Measurements from ENCODE around the gene DUSP28.

Gene DUSP28

DNA sequence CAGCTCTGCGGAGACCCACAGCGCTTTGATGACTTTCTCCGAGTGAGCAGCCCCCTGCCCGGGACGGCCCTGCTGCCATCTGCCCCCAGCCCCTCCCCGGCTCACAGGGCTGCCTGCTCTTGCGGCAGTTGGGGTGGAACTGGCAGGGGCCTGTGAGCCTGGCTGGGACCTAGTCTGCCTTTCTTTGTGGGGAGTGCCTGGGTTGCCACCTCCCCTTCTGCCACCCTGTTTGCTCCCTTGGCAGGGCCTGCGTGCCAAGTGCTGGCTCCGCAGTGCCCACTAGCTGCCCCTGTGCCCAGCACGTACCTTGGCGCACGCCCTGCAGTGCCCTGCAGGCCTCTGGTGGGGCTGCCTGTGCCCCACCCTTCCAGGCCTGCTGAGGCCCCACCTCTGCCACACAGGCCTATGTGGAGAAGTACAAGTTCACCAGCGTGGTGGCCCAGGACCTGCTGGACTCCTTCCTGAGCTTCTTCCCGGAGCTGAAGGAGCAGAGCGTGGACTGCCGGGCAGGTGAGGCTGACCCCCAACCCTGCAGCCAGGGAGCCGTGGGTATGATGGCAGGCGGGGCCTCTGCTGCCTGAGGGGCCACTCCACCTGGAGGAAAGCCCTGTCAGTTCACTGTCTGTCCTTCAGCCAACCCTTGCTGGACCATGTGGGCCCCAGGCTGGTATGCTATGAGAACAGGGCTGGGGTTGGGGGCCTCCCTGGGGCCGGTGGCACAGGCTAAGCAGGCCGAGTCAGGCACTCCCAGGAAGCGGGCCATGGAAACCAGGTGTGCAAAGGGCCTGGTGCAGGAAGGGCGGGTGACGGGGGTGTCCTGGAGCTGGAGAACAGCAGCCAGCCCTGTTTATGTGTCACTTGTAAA lies 15.2 kb downstream of the DUSP28 start:
- H2BK15ac ChIP-seq (replicated peaks; ENCODE audit: low read depth) = no peak overlapping the region
- no peaks in the 10 kb centered on the region for H3K36me3 ChIP-seq (ENCODE audit: control insufficient read depth, insufficient read depth, low read length)
- no peak overlapping the region for H2BK5ac ChIP-seq (ENCODE audit: low read length)
- no peak overlapping the region for H4K5ac ChIP-seq (ENCODE audit: low read length)
- no peak overlapping the region for H3K4me2 ChIP-seq (ENCODE audit: low read length)
- H3K9ac ChIP-seq (ENCODE audit: low read length) = no peak overlapping the region
- no peak overlapping the region for H3K4me3 ChIP-seq (ENCODE audit: low read length)
- no peak overlapping the region for H3K18ac ChIP-seq (ENCODE audit: low read length)
- H3K79me1 ChIP-seq (ENCODE audit: low read length) = no peaks in the 10 kb centered on the region
- no CpG with 5 or more reads among the region's 23 CpGs for WGBS (ENCODE audit: extremely low coverage, insufficient coverage, low lambda C conversion rate)
- H3K27ac ChIP-seq (ENCODE audit: low read depth, low read length) = no peak overlapping the region
- H4K8ac ChIP-seq (ENCODE audit: low read depth, low read length) = no peak overlapping the region
- DNase-seq = no peak
- H2BK120ac ChIP-seq (ENCODE audit: low read depth, low read length) = no peak overlapping the region
- no peak overlapping the region for H3K4ac ChIP-seq (ENCODE audit: low read depth, low read length)
- no peaks in the 10 kb centered on the region for H3K79me2 ChIP-seq (ENCODE audit: control insufficient read depth, insufficient read depth, low read length)
- no peaks in the 10 kb centered on the region for H3K27me3 ChIP-seq (ENCODE audit: insufficient read depth, low read length, poor library complexity)
- no peak overlapping the region for H3K56ac ChIP-seq (ENCODE audit: low read length)
- no peak overlapping the region for H3K23ac ChIP-seq (ENCODE audit: low read length)
- H2AK5ac ChIP-seq (ENCODE audit: low read length) = no peak overlapping the region
- no peaks in the 10 kb centered on the region for H3K4me1 ChIP-seq (ENCODE audit: control insufficient read depth, low read depth, low read length)

DNA sequence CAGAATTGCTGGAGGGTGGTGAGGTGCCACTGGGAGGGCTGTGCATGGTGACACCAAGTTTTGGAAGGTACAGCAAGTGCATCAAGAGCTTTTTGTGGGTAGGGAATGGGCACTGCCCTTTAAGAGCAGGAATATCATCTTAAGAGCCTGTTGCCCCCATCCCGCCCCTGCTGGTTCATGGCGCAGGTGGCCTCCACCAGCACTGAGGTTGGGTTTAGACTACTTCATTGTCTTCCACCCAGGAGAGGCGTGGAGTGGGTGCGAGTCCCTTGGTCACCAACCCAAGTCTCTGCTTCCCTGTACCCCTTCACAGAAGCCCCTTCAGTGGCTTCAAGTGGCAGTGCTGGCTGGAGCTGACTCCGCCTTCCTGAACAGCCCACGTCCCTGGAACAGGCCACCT lies 15.9 kb downstream of the DUSP28 start:
- Histone ChIP-seq H3K36me3 (ENCODE audit: control insufficient read depth, insufficient read depth, low read length) (no peaks in the 10 kb centered on the region), H2AK5ac (ENCODE audit: low read length) (no peak overlapping the region), H3K23ac (ENCODE audit: low read length) (no peak overlapping the region), H2BK5ac (ENCODE audit: low read length) (no peak overlapping the region), H3K9ac (ENCODE audit: low read length) (no peak overlapping the region), H3K4me3 (ENCODE audit: low read length) (no peak overlapping the region), H3K27me3 (ENCODE audit: insufficient read depth, low read length, poor library complexity) (no peaks in the 10 kb centered on the region), H3K4ac (ENCODE audit: low read depth, low read length) (no peak overlapping the region), H3K56ac (ENCODE audit: low read length) (no peak overlapping the region), H3K27ac (ENCODE audit: low read depth, low read length) (no peak overlapping the region), H2BK15ac (replicated peaks; ENCODE audit: low read depth) (no peak overlapping the region), H3K4me1 (ENCODE audit: control insufficient read depth, low read depth, low read length) (no peaks in the 10 kb centered on the region), H3K18ac (ENCODE audit: low read length) (no peak overlapping the region), H2BK120ac (ENCODE audit: low read depth, low read length) (no peak overlapping the region), H4K5ac (ENCODE audit: low read length) (no peak overlapping the region), H4K8ac (ENCODE audit: low read depth, low read length) (no peak overlapping the region), H3K79me1 (ENCODE audit: low read length) (peaks cover 1% of the 10 kb centered on the region), H3K4me2 (ENCODE audit: low read length) (no peak overlapping the region), H3K79me2 (ENCODE audit: control insufficient read depth, insufficient read depth, low read length) (no peaks in the 10 kb centered on the region)
- no CpG with 5 or more reads among the region's 6 CpGs for WGBS (ENCODE audit: extremely low coverage, insufficient coverage, low lambda C conversion rate)
- no peak for DNase-seq

DNA sequence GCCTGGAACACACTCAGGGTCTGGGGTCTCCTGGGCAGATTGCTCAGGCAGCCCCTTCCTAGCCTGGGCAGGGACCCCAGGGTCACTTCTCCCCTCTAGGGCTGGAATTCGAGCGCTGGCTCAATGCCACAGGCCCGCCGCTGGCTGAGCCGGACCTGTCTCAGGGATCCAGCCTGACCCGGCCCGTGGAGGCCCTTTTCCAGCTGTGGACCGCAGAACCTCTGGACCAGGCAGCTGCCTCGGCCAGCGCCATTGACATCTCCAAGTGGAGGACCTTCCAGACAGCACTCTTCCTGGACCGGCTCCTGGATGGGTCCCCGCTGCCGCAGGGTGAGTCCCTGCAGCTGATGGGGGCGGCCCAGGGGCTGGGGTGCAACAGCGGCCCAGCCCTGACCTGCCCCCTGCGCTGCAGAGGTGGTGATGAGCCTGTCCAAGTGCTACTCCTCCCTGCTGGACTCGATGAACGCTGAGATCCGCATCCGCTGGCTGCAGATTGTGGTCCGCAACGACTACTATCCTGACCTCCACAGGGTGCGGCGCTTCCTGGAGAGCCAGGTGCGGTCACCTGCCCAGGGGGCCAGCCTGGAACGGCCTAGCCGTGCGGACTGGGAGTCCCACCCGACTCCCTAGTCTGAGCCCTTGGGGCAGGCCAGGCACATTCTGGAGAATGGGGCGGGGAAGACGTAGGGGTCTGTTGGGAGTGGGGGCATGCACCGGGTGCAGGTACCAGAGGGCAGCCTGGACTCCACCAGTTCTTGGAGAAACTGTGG lies 16.5 kb downstream of the DUSP28 start:
- Histone ChIP-seq H3K23ac (ENCODE audit: low read length) (no peak overlapping the region), H3K56ac (ENCODE audit: low read length) (no peak overlapping the region), H2BK15ac (replicated peaks; ENCODE audit: low read depth) (no peak overlapping the region), H3K9ac (ENCODE audit: low read length) (no peak overlapping the region), H2BK120ac (ENCODE audit: low read depth, low read length) (no peak overlapping the region), H3K4me1 (ENCODE audit: control insufficient read depth, low read depth, low read length) (no peaks in the 10 kb centered on the region), H3K79me1 (ENCODE audit: low read length) (peaks cover 1% of the 10 kb centered on the region), H4K5ac (ENCODE audit: low read length) (no peak overlapping the region), H3K4me2 (ENCODE audit: low read length) (no peak overlapping the region), H4K8ac (ENCODE audit: low read depth, low read length) (no peak overlapping the region), H3K18ac (ENCODE audit: low read length) (no peak overlapping the region), H3K27me3 (ENCODE audit: insufficient read depth, low read length, poor library complexity) (no peaks in the 10 kb centered on the region), H3K4me3 (ENCODE audit: low read length) (no peak overlapping the region), H2AK5ac (ENCODE audit: low read length) (no peak overlapping the region), H3K27ac (ENCODE audit: low read depth, low read length) (no peak overlapping the region), H3K36me3 (ENCODE audit: control insufficient read depth, insufficient read depth, low read length) (no peaks in the 10 kb centered on the region), H3K4ac (ENCODE audit: low read depth, low read length) (no peak overlapping the region), H3K79me2 (ENCODE audit: control insufficient read depth, insufficient read depth, low read length) (no peaks in the 10 kb centered on the region), H2BK5ac (ENCODE audit: low read length) (no peak overlapping the region)
- DNase-seq = no peak
- WGBS (ENCODE audit: extremely low coverage, insufficient coverage, low lambda C conversion rate) = no CpG with 5 or more reads among the region's 32 CpGs

DNA sequence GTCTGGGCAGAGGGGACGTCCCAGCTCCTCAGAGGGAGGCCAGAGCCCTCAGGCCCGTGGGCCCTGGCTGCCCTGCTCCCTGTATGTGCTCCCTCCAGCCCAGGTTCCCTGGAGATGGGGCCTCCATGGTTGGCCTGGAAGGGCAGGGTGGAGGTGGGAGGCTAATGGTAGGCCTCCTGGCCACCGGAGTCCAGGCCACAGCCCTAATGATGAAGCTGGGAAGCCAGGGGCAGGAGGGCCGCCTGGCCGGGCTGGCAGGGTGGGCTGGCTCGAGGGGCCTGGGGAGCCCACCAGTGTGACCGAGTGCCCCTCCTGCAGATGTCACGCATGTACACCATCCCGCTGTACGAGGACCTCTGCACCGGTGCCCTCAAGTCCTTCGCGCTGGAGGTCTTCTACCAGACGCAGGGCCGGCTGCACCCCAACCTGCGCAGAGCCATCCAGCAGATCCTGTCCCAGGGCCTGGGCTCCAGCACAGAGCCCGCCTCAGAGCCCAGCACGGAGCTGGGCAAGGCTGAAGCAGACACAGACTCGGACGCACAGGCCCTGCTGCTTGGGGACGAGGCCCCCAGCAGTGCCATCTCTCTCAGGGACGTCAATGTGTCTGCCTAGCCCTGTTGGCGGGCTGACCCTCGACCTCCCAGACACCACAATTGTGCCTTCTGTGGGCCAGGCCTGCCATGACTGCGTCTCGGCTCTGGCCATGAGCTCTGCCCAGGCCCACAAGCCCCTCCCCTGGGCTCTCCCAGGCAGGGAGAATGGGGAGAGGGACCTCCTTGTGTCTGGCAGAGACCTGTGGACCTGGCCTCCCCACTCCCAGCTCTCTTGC lies 17.3 kb downstream of the DUSP28 start:
- no peak for DNase-seq
- Histone ChIP-seq H3K79me1 (ENCODE audit: low read length) (peaks cover 1% of the 10 kb centered on the region), H3K23ac (ENCODE audit: low read length) (no peak overlapping the region), H3K9ac (ENCODE audit: low read length) (no peak overlapping the region), H2BK5ac (ENCODE audit: low read length) (no peak overlapping the region), H3K4me2 (ENCODE audit: low read length) (no peak overlapping the region), H3K27me3 (ENCODE audit: insufficient read depth, low read length, poor library complexity) (no peaks in the 10 kb centered on the region), H3K4me3 (ENCODE audit: low read length) (no peak overlapping the region), H3K4me1 (ENCODE audit: control insufficient read depth, low read depth, low read length) (no peaks in the 10 kb centered on the region), H3K27ac (ENCODE audit: low read depth, low read length) (no peak overlapping the region), H3K79me2 (ENCODE audit: control insufficient read depth, insufficient read depth, low read length) (no peaks in the 10 kb centered on the region), H3K4ac (ENCODE audit: low read depth, low read length) (no peak overlapping the region), H3K56ac (ENCODE audit: low read length) (no peak overlapping the region), H2AK5ac (ENCODE audit: low read length) (no peak overlapping the region), H2BK15ac (replicated peaks; ENCODE audit: low read depth) (no peak overlapping the region), H2BK120ac (ENCODE audit: low read depth, low read length) (no peak overlapping the region), H4K5ac (ENCODE audit: low read length) (no peak overlapping the region), H3K18ac (ENCODE audit: low read length) (no peak overlapping the region), H3K36me3 (ENCODE audit: control insufficient read depth, insufficient read depth, low read length) (no peaks in the 10 kb centered on the region), H4K8ac (ENCODE audit: low read depth, low read length) (no peak overlapping the region)
- WGBS (ENCODE audit: extremely low coverage, insufficient coverage, low lambda C conversion rate) = no CpG with 5 or more reads among the region's 26 CpGs

DNA sequence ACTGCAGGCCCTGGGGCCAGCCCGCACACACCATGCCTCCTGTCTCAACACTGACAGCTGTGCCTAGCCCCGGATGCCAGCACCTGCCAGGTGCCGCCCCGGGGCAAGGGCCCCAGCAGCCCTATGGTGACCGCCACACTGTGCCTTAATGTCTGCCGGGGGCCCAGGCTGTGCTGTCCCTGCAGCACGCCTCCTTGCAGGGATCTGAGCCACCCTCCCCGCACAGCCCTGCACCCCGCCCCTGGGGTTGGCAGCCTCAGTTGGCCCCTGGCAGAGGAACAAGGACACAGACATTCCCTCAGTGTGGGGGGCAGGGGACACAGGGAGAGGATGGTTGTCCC lies 17.9 kb downstream of the DUSP28 start:
- Histone ChIP-seq H3K4me1 (ENCODE audit: control insufficient read depth, low read depth, low read length) (no peaks in the 10 kb centered on the region), H3K4me2 (ENCODE audit: low read length) (no peak overlapping the region), H3K18ac (ENCODE audit: low read length) (no peak overlapping the region), H4K5ac (ENCODE audit: low read length) (no peak overlapping the region), H2BK120ac (ENCODE audit: low read depth, low read length) (no peak overlapping the region), H3K23ac (ENCODE audit: low read length) (no peak overlapping the region), H3K27ac (ENCODE audit: low read depth, low read length) (no peak overlapping the region), H4K8ac (ENCODE audit: low read depth, low read length) (no peak overlapping the region), H3K79me1 (ENCODE audit: low read length) (peaks cover 4% of the 10 kb centered on the region), H2BK5ac (ENCODE audit: low read length) (no peak overlapping the region), H3K9ac (ENCODE audit: low read length) (no peak overlapping the region), H3K36me3 (ENCODE audit: control insufficient read depth, insufficient read depth, low read length) (no peaks in the 10 kb centered on the region), H3K56ac (ENCODE audit: low read length) (no peak overlapping the region), H3K27me3 (ENCODE audit: insufficient read depth, low read length, poor library complexity) (no peaks in the 10 kb centered on the region), H3K79me2 (ENCODE audit: control insufficient read depth, insufficient read depth, low read length) (no peaks in the 10 kb centered on the region), H2AK5ac (ENCODE audit: low read length) (no peak overlapping the region), H3K4ac (ENCODE audit: low read depth, low read length) (no peak overlapping the region), H2BK15ac (replicated peaks; ENCODE audit: low read depth) (no peak overlapping the region), H3K4me3 (ENCODE audit: low read length) (no peak overlapping the region)
- no peak for DNase-seq
- WGBS (ENCODE audit: extremely low coverage, insufficient coverage, low lambda C conversion rate) = no CpG with 5 or more reads among the region's 9 CpGs
